ENCODE data around the gene ARHGDIB. TPM values are rescaled to one million over a fixed set of nuclear protein-coding genes. Genes with fewer than 3 reads are reported as not detected.

The ARHGDIB gene
- polyA plus RNA-seq, 1 experiment, result 8.9 TPM

- H3K27me3 ChIP-seq (ENCODE audit: control insufficient read depth, insufficient read depth, low read length), result no peaks in the 10 kb centered on the region
- H3K27ac ChIP-seq (ENCODE audit: low read depth, low read length), result no peak overlapping the region
- no peak for TF ChIP-seq CTCF (IDR thresholded peaks at IDR 0.05; ENCODE audit: low read depth, low read length)
- ChIA-PET POLR2A (no interaction called here), CTCF (no interaction called here)
- no peak overlapping the region for H3K4me3 ChIP-seq (ENCODE audit: low read depth, low read length)
- DNase-seq (ENCODE audit: low read depth, low spot score), result no peak
- H3K9me3 ChIP-seq (ENCODE audit: control insufficient read depth, insufficient read depth, low read length), result no peaks in the 10 kb centered on the region
Observed at GRCh38 chr12:14905269-14906004, 56.0 kb downstream of the ARHGDIB start.

- POLR2A ChIA-PET, result no interaction called here
- no peak for DNase-seq (ENCODE audit: low read depth, low spot score)
- no peak for TF ChIP-seq CTCF (IDR thresholded peaks at IDR 0.05; ENCODE audit: low read depth, low read length)
- Histone ChIP-seq H3K27ac (ENCODE audit: low read depth, low read length) (no peak overlapping the region), H3K4me3 (ENCODE audit: low read depth, low read length) (no peak overlapping the region), H3K9me3 (ENCODE audit: control insufficient read depth, insufficient read depth, low read length) (no peaks in the 10 kb centered on the region), H3K27me3 (ENCODE audit: control insufficient read depth, insufficient read depth, low read length) (no peaks in the 10 kb centered on the region)
- CTCF ChIA-PET, result no interaction called here
Observed at GRCh38 chr12:14904854-14905253, 56.5 kb downstream of the ARHGDIB start.

- Histone ChIP-seq H3K27me3 (ENCODE audit: control insufficient read depth, insufficient read depth, low read length) (no peaks in the 10 kb centered on the region), H3K27ac (ENCODE audit: low read depth, low read length) (no peak overlapping the region), H3K4me3 (ENCODE audit: low read depth, low read length) (no peak overlapping the region), H3K9me3 (ENCODE audit: control insufficient read depth, insufficient read depth, low read length) (no peaks in the 10 kb centered on the region)
- ChIA-PET POLR2A (no interaction called here), CTCF (interaction anchor here (0.6 kb wide), 1 partner anchor 92 kb away, joined by 3 read pairs; no protein-coding TSS in a partner anchor)
- no peak for DNase-seq (ENCODE audit: low read depth, low spot score)
- TF ChIP-seq CTCF (IDR thresholded peaks at IDR 0.05; ENCODE audit: low read depth, low read length), result no peak
Observed at GRCh38 chr12:14903386-14904098, 57.9 kb downstream of the ARHGDIB start.

GRCh38 chr12:14902465-14902864 lies 58.9 kb downstream of the ARHGDIB start:
- no peak for TF ChIP-seq CTCF (IDR thresholded peaks at IDR 0.05; ENCODE audit: low read depth, low read length)
- Histone ChIP-seq H3K9me3 (ENCODE audit: control insufficient read depth, insufficient read depth, low read length) (no peaks in the 10 kb centered on the region), H3K27me3 (ENCODE audit: control insufficient read depth, insufficient read depth, low read length) (no peaks in the 10 kb centered on the region), H3K27ac (ENCODE audit: low read depth, low read length) (no peak overlapping the region), H3K4me3 (ENCODE audit: low read depth, low read length) (no peak overlapping the region)
- ChIA-PET CTCF (interaction anchor here (0.7 kb wide), 1 partner anchor 93 kb away, joined by 4 read pairs; no protein-coding TSS in a partner anchor), POLR2A (no interaction called here)
- no peak for DNase-seq (ENCODE audit: low read depth, low spot score)

- no peak overlapping the region for H3K27ac ChIP-seq (ENCODE audit: low read depth, low read length)
- no peak overlapping the region for H3K4me3 ChIP-seq (ENCODE audit: low read depth, low read length)
- H3K9me3 ChIP-seq (ENCODE audit: control insufficient read depth, insufficient read depth, low read length), result no peaks in the 10 kb centered on the region
- TF ChIP-seq CTCF (IDR thresholded peaks at IDR 0.05; ENCODE audit: low read depth, low read length), result no peak
- POLR2A ChIA-PET, result no interaction called here
- CTCF ChIA-PET, result interaction anchor here (1.4 kb wide), 1 partner anchor 94 kb away, joined by 4 read pairs; no protein-coding TSS in a partner anchor
- no peaks in the 10 kb centered on the region for H3K27me3 ChIP-seq (ENCODE audit: control insufficient read depth, insufficient read depth, low read length)
- no peak for DNase-seq (ENCODE audit: low read depth, low spot score)
Observed at GRCh38 chr12:14901228-14901562, 60.2 kb downstream of the ARHGDIB start.
